Measurements from ENCODE around the gene SPARC.

SPARC gene

DNA sequence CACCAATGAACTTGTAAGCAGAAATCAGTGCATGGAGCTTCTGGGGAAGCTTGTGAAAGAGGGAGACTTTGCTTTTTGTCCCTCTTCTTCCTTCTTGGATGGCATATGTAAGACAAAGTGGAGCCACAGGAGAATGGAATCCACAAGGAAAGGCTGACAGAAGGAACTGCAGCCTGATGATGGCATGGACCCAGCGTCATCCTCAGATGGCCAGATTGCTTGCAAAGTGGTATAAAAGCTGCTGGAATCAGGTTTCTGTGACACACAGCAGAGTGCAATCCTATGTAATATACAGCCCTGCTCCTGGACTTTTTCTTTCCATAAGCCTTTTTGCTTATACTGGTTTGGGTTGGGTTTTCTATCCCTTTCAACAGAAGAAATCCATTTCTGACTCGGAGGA, 31.4 kb upstream of the SPARC start:
- TF ChIP-seq, protein P1, sequence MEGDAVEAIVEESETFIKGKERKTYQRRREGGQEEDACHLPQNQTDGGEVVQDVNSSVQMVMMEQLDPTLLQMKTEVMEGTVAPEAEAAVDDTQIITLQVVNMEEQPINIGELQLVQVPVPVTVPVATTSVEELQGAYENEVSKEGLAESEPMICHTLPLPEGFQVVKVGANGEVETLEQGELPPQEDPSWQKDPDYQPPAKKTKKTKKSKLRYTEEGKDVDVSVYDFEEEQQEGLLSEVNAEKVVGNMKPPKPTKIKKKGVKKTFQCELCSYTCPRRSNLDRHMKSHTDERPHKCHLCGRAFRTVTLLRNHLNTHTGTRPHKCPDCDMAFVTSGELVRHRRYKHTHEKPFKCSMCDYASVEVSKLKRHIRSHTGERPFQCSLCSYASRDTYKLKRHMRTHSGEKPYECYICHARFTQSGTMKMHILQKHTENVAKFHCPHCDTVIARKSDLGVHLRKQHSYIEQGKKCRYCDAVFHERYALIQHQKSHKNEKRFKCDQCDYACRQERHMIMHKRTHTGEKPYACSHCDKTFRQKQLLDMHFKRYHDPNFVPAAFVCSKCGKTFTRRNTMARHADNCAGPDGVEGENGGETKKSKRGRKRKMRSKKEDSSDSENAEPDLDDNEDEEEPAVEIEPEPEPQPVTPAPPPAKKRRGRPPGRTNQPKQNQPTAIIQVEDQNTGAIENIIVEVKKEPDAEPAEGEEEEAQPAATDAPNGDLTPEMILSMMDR (IDR thresholded peaks at IDR 0.05; ENCODE audit: low read depth, low read length) = no peak
- no peak overlapping the region for H3K4me3 ChIP-seq (replicated peaks in 1 of 2; ENCODE audit: low read depth in 2 of 2, low read length in 2 of 2)
- DNase-seq (ENCODE audit: low read depth in 2 of 2) = peak in 1 of 2 donors; percentile 48

DNA sequence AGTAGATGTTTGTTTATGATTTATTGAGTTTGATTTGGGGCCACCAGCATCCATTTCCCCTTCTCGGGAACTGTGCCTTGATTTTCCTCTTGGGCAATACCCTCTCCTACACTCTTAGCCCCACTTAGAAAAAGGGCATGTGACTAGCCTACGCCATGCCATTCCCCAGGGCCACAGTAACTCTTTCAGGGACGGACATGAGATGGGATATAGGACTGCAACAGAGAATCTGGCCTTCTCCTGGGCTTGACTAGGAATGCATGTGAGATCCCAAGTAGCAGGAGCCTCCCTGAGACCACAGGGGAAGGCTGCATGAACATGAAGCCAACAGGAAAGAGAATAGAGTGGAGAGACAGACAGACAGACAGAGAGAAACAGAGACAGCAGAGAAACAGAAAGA, 30.7 kb upstream of the SPARC start:
- TF ChIP-seq, protein P1 (IDR thresholded peaks at IDR 0.05; ENCODE audit: low read depth, low read length) = no peak
- DNase-seq (ENCODE audit: low read depth in 2 of 2) = no peak
- no peak overlapping the region for H3K4me3 ChIP-seq (replicated peaks in 1 of 2; ENCODE audit: low read depth in 2 of 2, low read length in 2 of 2)

DNA sequence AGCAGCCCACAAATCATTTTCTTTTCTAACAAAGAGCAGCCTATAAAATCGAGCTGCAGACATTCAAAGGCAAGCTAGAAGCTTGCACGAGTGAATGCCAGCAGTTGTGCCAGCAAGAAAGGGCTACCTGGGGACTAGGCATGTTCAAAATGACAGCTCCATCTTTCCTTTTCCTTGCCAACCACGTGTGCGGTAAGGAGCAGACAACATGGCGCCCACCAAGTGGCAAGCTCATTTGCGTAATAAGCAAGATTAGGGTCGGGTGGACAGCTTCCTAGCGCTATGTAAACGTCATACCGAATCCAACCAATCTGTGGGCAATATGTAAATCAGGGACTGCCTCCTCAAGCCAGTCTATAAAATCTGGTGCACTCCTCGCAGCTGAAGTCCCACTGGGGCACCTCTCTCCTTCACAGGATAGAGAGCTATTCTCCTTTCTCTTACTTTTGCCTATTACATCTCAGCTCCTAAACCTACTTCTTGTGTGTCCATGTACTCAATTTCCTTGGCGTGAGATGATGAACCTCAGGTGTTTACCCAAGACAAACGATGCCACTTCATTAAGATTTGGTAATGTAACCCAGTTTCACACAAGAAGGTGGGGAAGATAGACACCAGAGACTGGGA, 22.5 kb upstream of the SPARC start:
- TF ChIP-seq, protein P1 (IDR thresholded peaks at IDR 0.05; ENCODE audit: low read depth, low read length) = no peak
- no peak overlapping the region for H3K4me3 ChIP-seq (replicated peaks in 1 of 2; ENCODE audit: low read depth in 2 of 2, low read length in 2 of 2)
- no peak for DNase-seq (ENCODE audit: low read depth in 2 of 2)

DNA sequence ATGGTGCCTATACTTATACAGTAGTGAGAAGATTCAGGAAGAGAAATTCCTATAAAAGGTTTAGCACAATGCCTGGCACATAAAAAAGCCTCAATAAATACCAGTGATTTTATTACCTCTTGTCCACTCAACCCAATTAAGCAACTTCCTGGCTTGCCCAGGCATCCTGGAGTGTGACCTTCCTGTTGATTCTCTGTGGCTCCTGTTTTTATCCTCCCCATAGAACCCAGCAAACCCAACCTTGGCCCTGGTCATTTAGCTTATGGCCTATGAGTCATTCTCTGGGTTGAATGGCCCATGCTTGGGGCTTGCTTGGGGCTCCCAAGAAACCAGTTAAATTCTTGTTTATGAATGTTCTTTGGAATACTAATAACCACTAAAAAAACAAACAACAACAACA, 21.4 kb upstream of the SPARC start:
- TF ChIP-seq, protein P1 (IDR thresholded peaks at IDR 0.05; ENCODE audit: low read depth, low read length) = no peak
- H3K4me3 ChIP-seq (replicated peaks in 1 of 2; ENCODE audit: low read depth in 2 of 2, low read length in 2 of 2) = no peak overlapping the region
- DNase-seq (ENCODE audit: low read depth in 2 of 2) = peak in 1 of 2 donors; percentile 24

DNA sequence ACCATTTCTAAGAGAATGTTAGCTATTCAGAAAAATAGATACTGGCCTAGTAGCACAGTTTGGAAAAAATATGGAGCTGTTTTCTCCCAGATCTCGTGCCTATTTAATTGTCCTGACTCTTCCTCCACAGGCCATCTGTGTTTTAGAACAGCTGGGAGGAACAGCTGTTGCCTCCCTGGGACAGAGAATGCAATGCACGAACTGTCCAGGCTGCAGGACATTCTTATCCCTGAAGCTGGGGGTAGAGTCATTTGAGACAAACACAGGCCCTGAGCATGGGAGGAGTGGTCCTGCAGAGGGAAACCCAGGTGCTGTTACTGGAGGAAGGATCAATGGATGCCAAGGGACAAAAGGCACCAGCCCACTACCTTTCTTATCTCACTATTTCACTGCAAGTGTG, 20.9 kb upstream of the SPARC start:
- peak in 1 of 2 donors; percentile 18 for DNase-seq (ENCODE audit: low read depth in 2 of 2)
- TF ChIP-seq, protein P1 (IDR thresholded peaks at IDR 0.05; ENCODE audit: low read depth, low read length) = no peak
- no peak overlapping the region for H3K4me3 ChIP-seq (replicated peaks in 1 of 2; ENCODE audit: low read depth in 2 of 2, low read length in 2 of 2)

DNA sequence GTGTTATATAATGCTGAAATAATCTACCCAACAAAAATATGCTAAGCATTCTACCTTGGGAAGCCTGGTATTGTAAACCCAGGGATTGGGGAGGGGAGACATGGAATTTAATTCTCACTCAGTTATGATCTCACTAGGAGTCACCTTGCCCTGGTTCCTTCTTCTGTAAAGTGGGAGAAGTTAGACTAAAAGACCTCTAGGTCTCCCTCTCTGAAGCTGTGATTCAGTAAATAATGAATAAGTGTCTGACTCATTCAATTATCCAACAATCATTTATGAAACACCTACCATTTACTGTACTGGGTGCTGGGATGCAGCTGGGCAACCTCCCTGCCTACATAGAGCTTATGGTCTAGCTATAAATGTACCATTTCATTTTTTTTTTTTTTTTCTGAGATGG, 20.2 kb upstream of the SPARC start:
- TF ChIP-seq, protein P1 (IDR thresholded peaks at IDR 0.05; ENCODE audit: low read depth, low read length) = no peak
- no peak overlapping the region for H3K4me3 ChIP-seq (replicated peaks in 1 of 2; ENCODE audit: low read depth in 2 of 2, low read length in 2 of 2)
- peak in 1 of 2 donors; percentile 57 for DNase-seq (ENCODE audit: low read depth in 2 of 2)

DNA sequence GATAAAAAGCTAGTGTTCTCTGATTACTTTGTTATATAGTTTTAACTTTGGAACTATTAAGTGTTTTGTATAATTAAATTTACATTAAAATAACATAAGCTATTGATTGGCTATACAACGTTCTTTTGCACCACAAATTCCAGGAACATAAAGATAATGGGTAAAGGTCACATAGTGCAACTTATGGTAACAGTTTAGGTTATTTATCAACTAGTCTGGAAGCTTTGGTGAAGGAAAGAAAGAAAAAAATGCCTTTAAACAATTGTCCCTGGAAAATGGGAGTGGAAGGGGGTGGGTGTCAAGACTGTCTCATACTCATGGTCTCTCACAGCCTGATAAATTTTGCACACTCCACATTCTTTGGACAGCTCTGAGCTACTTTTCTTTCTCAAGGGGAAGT, 17.1 kb upstream of the SPARC start:
- TF ChIP-seq, protein P1 (IDR thresholded peaks at IDR 0.05; ENCODE audit: low read depth, low read length) = no peak
- no peak for DNase-seq (ENCODE audit: low read depth in 2 of 2)
- H3K4me3 ChIP-seq (replicated peaks in 1 of 2; ENCODE audit: low read depth in 2 of 2, low read length in 2 of 2) = no peak overlapping the region
